HepG2 (cell line): ENCODE results near the gene GPATCH3. TPM values are rescaled to one million over a fixed set of nuclear protein-coding genes. Genes with fewer than 3 reads are reported as not detected.
"Not testable (repeated sequence)": the region's sequence is repeated elsewhere in the genome, so short reads cannot be mapped to it uniquely, and the experiment has no call there.

Experiments
- ATAC-seq: fragments of 200-7000 bp; cut with Tn5 transposase; 3 replicates; pipeline ENCODE4 v1.9.1; 2020; ENCODE audit warnings: mild to moderate bottlenecking, moderate library complexity
- BruUV-seq: library from RNA; stranded (reverse); fragments of 400-500 nt; replicated peaks from 2 replicates; lab custom pipeline; 2021; lab: Mats Ljungman, UMichigan
- CTCF ChIA-PET: fragments of 300-600 bp; formaldehyde crosslinking; extraction: SDS; loops from one replicate; lab custom pipeline; 2021; ENCODE audit warnings: low total read pairs, inconsistent platforms, low intra/inter-chr PET ratio; lab: Yijun Ruan, JAX
- POLR2A ChIA-PET: fragments of 350-600 bp; sonication (Branson Sonifier 250); formaldehyde crosslinking; loops from one replicate; lab custom pipeline; 2020; ENCODE audit warnings: antibody characterized with exemption, inconsistent platforms; lab: Yijun Ruan, JAX
- DNase-seq: peaks from one replicate; pipeline ENCODE4 v3.0.0-alpha.2; 2015; ENCODE audit warnings: low spot score
- FAIRE-seq: peaks from 3 replicates; lab custom pipeline; 2011; peaks lifted over from hg19 to GRCh38; lab: Jason Lieb, UNC
- H2AFZ ChIP-seq: one replicate; pipeline ENCODE4 v1.6.1; 2011; ENCODE audit warnings: low read length, inconsistent platforms
- H3K27ac ChIP-seq: fragments of 300-600 bp; 3 replicates; pipeline ENCODE4 v1.8.0; 2011; ENCODE audit warnings: mixed run types, mild to moderate bottlenecking, mixed read lengths, low read length, inconsistent platforms; ENCODE audit not compliant: insufficient read depth; ENCODE audit errors: extremely low read length
- H3K27me3 ChIP-seq, 2 experiments: fragments of 200-600 bp in 1 of 2; 2 replicates in 1 of 2; 3 replicates in 1 of 2; pipeline versions ENCODE4 v1.6.0 to v1.8.0; 2011; ENCODE audit warnings: low read length in 2 of 2, mild to moderate bottlenecking in 2 of 2, moderate library complexity in 2 of 2, inconsistent platforms in 1 of 2; ENCODE audit not compliant: insufficient read depth in 2 of 2, control insufficient read depth in 1 of 2
- H3K36me3 ChIP-seq, 2 experiments: fragments of 200-600 bp in 1 of 2; replicated peaks in 1 of 2; 2 replicates in 1 of 2; 3 replicates in 1 of 2; pipeline versions ENCODE4 v1.5.1 to v1.8.0; 2011; ENCODE audit warnings: low read length in 2 of 2, inconsistent platforms in 1 of 2; ENCODE audit not compliant: insufficient read depth in 2 of 2, control insufficient read depth in 1 of 2
- H3K4me1 ChIP-seq: 2 replicates; pipeline ENCODE4 v1.5.1; 2012; ENCODE audit warnings: low read length, inconsistent platforms; ENCODE audit not compliant: insufficient read depth
- H3K4me2 ChIP-seq: 2 replicates; pipeline ENCODE4 v1.6.0; 2011; ENCODE audit warnings: low read depth, low read length, inconsistent platforms
- H3K4me3 ChIP-seq, 3 experiments: fragments of 200-600 bp in 1 of 3; sonication (generic), shearing (Covaris generic) in 1 of 3; replicated peaks in 1 of 3; 2 replicates each; pipeline ENCODE4 v1.5.1; 2011 to 2016; ENCODE audit warnings: low read length in 3 of 3, inconsistent platforms in 2 of 3, low read depth in 2 of 3, mild to moderate bottlenecking in 2 of 3, control low read depth in 1 of 3, mixed read lengths in 1 of 3; ENCODE audit not compliant: insufficient read depth in 1 of 3
- H3K79me2 ChIP-seq: one replicate; pipeline ENCODE4 v1.6.1; 2011; ENCODE audit warnings: low read length, inconsistent platforms; ENCODE audit not compliant: insufficient read depth
- H3K9ac ChIP-seq: 2 replicates; pipeline ENCODE4 v1.6.0; 2011; ENCODE audit warnings: mild to moderate bottlenecking, low read depth, low read length, inconsistent platforms; ENCODE audit not compliant: insufficient read depth
- H3K9me3 ChIP-seq: 2 replicates; pipeline ENCODE4 v1.5.1; 2012; ENCODE audit warnings: mild to moderate bottlenecking, low read length
- H4K20me1 ChIP-seq: 2 replicates; pipeline ENCODE4 v1.6.0; 2011; ENCODE audit warnings: inconsistent platforms, mild to moderate bottlenecking, low read length, moderate library complexity; ENCODE audit not compliant: insufficient read depth
- ASH2L ChIP-seq: fragments of 300-600, 200-600 bp; sonication (generic); IDR thresholded peaks from 2 replicates; pipeline ENCODE4 v1.7.0; 2017; ENCODE audit warnings: low read depth, mild to moderate bottlenecking, moderate library complexity, mixed read lengths, low read length; ENCODE audit not compliant: insufficient read length
- HNRNPL ChIP-seq: fragments of 200-400 bp; formaldehyde crosslinking; IDR thresholded peaks from 2 replicates; pipeline ENCODE4 v1.6.1; 2017; ENCODE audit warnings: mild to moderate bottlenecking, low read depth, low read length
- NFE2L1 ChIP-seq: sonication (generic); formaldehyde crosslinking; IDR thresholded peaks from 2 replicates; pipeline ENCODE4 v1.4.0; 2020; ENCODE audit warnings: missing genetic modification reagents, mild to moderate bottlenecking, borderline replicate concordance
- PHB2 ChIP-seq: fragments of 450-650 bp; IDR thresholded peaks from 2 replicates; pipeline ENCODE4 v1.6.1; 2018; ENCODE audit not compliant: partially characterized antibody
- PHF8 ChIP-seq: sonication (generic); formaldehyde crosslinking; IDR thresholded peaks from 2 replicates; pipeline ENCODE4 v1.5.0; 2020; ENCODE audit warnings: missing genetic modification reagents
- WGBS: methylation state at CpG from one replicate; pipeline ENCODE4 v1.1.6; 2017; ENCODE audit warnings: low lambda C conversion rate; 5-methylcytosine and 5-hydroxymethylcytosine counted together
- in situ Hi-C: cut with HindIII; loops from 2 replicates; pipeline ENCODE4 v1.10.0; 2017; ENCODE audit warnings: low pct_unique_long_range_greater_than_20kb; ENCODE audit not compliant: extremely low pct_ligation_motif_present
- intact Hi-C: fragments of 100-400 bp; cut with micrococcal nuclease; formaldehyde crosslinking; loops from one replicate; pipeline ENCODE4 v1.10.0; 2022; ENCODE audit not compliant: unreplicated experiment
- polyA plus RNA-seq, 8 experiments: library from polyadenylated mRNA; depleted of rRNA in 3 of 8; stranded (reverse) in 7 of 8; unstranded in 1 of 8; fragments of >200 nt; fragmentation: Illumina TruSeq in 4 of 8; extraction: Trizol in 4 of 8; gene quantifications; 2 replicates each; pipeline versions ENCODE4 v1.2.1 to v1.2.3, GENCODE V29; 2011 to 2016; ENCODE audit warnings: low read depth in 4 of 8, missing spikeins in 1 of 8, mixed read lengths in 1 of 8; ENCODE audit not compliant: insufficient read depth in 1 of 8
- total RNA-seq, 5 experiments: library from RNA; depleted of rRNA; stranded (reverse); fragments of >200 nt; fragmentation: Illumina TruSeq; extraction: Trizol; gene quantifications; 2 replicates each; pipeline ENCODE4 v1.2.3, GENCODE V29; 2016; ENCODE audit warnings: low read depth in 1 of 5
- TF ChIP-seq, protein P1 (sequence below): sonication (generic); formaldehyde crosslinking; conservative IDR thresholded peaks from 2 replicates; pipeline ENCODE4 v1.4.0; 2020; ENCODE audit warnings: missing genetic modification reagents

GPATCH3 gene
- total and polyA plus RNA-seq, 2 of the 13 experiments (the other 11 are each of a cell fraction or from before 2014, with no cell fraction given), result 8.3 to 11.0 TPM

- TF ChIP-seq NFE2L1 (CRISPR knock-in tag), result no peak
- TF ChIP-seq, protein P1, sequence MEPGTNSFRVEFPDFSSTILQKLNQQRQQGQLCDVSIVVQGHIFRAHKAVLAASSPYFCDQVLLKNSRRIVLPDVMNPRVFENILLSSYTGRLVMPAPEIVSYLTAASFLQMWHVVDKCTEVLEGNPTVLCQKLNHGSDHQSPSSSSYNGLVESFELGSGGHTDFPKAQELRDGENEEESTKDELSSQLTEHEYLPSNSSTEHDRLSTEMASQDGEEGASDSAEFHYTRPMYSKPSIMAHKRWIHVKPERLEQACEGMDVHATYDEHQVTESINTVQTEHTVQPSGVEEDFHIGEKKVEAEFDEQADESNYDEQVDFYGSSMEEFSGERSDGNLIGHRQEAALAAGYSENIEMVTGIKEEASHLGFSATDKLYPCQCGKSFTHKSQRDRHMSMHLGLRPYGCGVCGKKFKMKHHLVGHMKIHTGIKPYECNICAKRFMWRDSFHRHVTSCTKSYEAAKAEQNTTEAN (CRISPR knock-in tag), result no peak
- TF ChIP-seq HNRNPL, result no peak
- TF ChIP-seq PHB2, result no peak
- TF ChIP-seq ASH2L, result no peak
- no peak for TF ChIP-seq PHF8
Observed at GRCh38 chr1:26848499-26848898, 51.8 kb downstream of the GPATCH3 start (continued).

GRCh38 chr1:26847826-26848225 lies 52.4 kb downstream of the GPATCH3 start:
- 97% methylated on average over 6 of the region's 6 CpGs for WGBS
- Histone ChIP-seq H3K4me1 (peaks cover 17% of the 10 kb centered on the region), H3K36me3 (peaks cover 15 to 43% of the 10 kb centered on the region in 2 experiments)
- BruUV-seq, H3K9ac ChIP-seq, H3K4me2 ChIP-seq, H3K9me3 ChIP-seq, CTCF ChIA-PET, FAIRE-seq, H4K20me1 ChIP-seq, in situ Hi-C loops, H3K4me3 ChIP-seq, H3K27me3 ChIP-seq, DNase-seq, H3K27ac ChIP-seq, H3K79me2 ChIP-seq, ATAC-seq, H2AFZ ChIP-seq, intact Hi-C loops: not testable (repeated sequence)
- POLR2A ChIA-PET, result interaction anchor here (1.8 kb wide), 1 partner anchor 11 kb away, joined by 4 read pairs; no protein-coding TSS in a partner anchor
